Measurements from ENCODE around the gene NEK10. TPM values are rescaled to one million over a fixed set of nuclear protein-coding genes. Genes with fewer than 3 reads are reported as not detected.

The NEK10 gene
- polyA plus RNA-seq, 2 donors, result 0.26 to 0.55 TPM

- Histone ChIP-seq H3K27me3 (ENCODE audit: control insufficient read depth in 1 of 2, insufficient read depth in 2 of 2, low read length in 2 of 2) (no peaks in the 10 kb centered on the region), H3K9me3 (ENCODE audit: control insufficient read depth in 2 of 2, insufficient read depth in 1 of 2, low read depth in 1 of 2, low read length in 1 of 2) (no peaks in the 10 kb centered on the region), H3K27ac (ENCODE audit: low read depth in 2 of 2, low read length in 1 of 2) (no peak overlapping the region), H3K4me1 (ENCODE audit: control insufficient read depth in 2 of 2, insufficient read depth in 2 of 2, low read length in 1 of 2) (no peaks in the 10 kb centered on the region), H3K36me3 (ENCODE audit: control insufficient read depth in 2 of 2, insufficient read depth in 2 of 2, low read length in 1 of 2) (no peaks in the 10 kb centered on the region), H3K4me3 (ENCODE audit: low read depth in 1 of 2, low read length in 2 of 2) (no peak overlapping the region)
- WGBS, 2 donors, result 72 to 77% methylated on average over 1 of the region's 1 CpG
Observed at GRCh38 chr3:27130796-27131195, 238.4 kb downstream of the NEK10 start.

GRCh38 chr3:27127879-27128278 lies 241.3 kb downstream of the NEK10 start:
- no peaks in the 10 kb centered on the region for H3K27me3 ChIP-seq (ENCODE audit: control insufficient read depth in 1 of 2, insufficient read depth in 2 of 2, low read length in 2 of 2)
- WGBS, 2 donors, result 75 to 80% methylated on average over 3 of the region's 3 CpGs
- H3K9me3 ChIP-seq (ENCODE audit: control insufficient read depth in 2 of 2, insufficient read depth in 1 of 2, low read depth in 1 of 2, low read length in 1 of 2), result no peaks in the 10 kb centered on the region
- H3K4me3 ChIP-seq (ENCODE audit: low read depth in 1 of 2, low read length in 2 of 2), result no peak overlapping the region
- H3K36me3 ChIP-seq (ENCODE audit: control insufficient read depth in 2 of 2, insufficient read depth in 2 of 2, low read length in 1 of 2), result no peaks in the 10 kb centered on the region
- no peaks in the 10 kb centered on the region for H3K4me1 ChIP-seq (ENCODE audit: control insufficient read depth in 2 of 2, insufficient read depth in 2 of 2, low read length in 1 of 2)
- no peak overlapping the region for H3K27ac ChIP-seq (ENCODE audit: low read depth in 2 of 2, low read length in 1 of 2)

- 67 to 71% methylated on average over 2 of the region's 2 CpGs for WGBS, 2 donors
- Histone ChIP-seq H3K27ac (ENCODE audit: low read depth in 2 of 2, low read length in 1 of 2) (no peak overlapping the region), H3K4me3 (ENCODE audit: low read depth in 1 of 2, low read length in 2 of 2) (no peak overlapping the region), H3K9me3 (ENCODE audit: control insufficient read depth in 2 of 2, insufficient read depth in 1 of 2, low read depth in 1 of 2, low read length in 1 of 2) (no peaks in the 10 kb centered on the region), H3K4me1 (ENCODE audit: control insufficient read depth in 2 of 2, insufficient read depth in 2 of 2, low read length in 1 of 2) (no peaks in the 10 kb centered on the region), H3K27me3 (ENCODE audit: control insufficient read depth in 1 of 2, insufficient read depth in 2 of 2, low read length in 2 of 2) (no peaks in the 10 kb centered on the region), H3K36me3 (ENCODE audit: control insufficient read depth in 2 of 2, insufficient read depth in 2 of 2, low read length in 1 of 2) (no peaks in the 10 kb centered on the region)
Observed at GRCh38 chr3:27127195-27127594, 242.0 kb downstream of the NEK10 start.

GRCh38 chr3:27125821-27126501 lies 243.2 kb downstream of the NEK10 start:
- no peaks in the 10 kb centered on the region for H3K27me3 ChIP-seq (ENCODE audit: control insufficient read depth in 1 of 2, insufficient read depth in 2 of 2, low read length in 2 of 2)
- H3K4me1 ChIP-seq (ENCODE audit: control insufficient read depth in 2 of 2, insufficient read depth in 2 of 2, low read length in 1 of 2), result no peaks in the 10 kb centered on the region
- no peak overlapping the region for H3K27ac ChIP-seq (ENCODE audit: low read depth in 2 of 2, low read length in 1 of 2)
- H3K4me3 ChIP-seq (ENCODE audit: low read depth in 1 of 2, low read length in 2 of 2), result no peak overlapping the region
- 63 to 69% methylated on average over 3 of the region's 3 CpGs for WGBS, 2 donors
- no peaks in the 10 kb centered on the region for H3K9me3 ChIP-seq (ENCODE audit: control insufficient read depth in 2 of 2, insufficient read depth in 1 of 2, low read depth in 1 of 2, low read length in 1 of 2)
- no peaks in the 10 kb centered on the region for H3K36me3 ChIP-seq (ENCODE audit: control insufficient read depth in 2 of 2, insufficient read depth in 2 of 2, low read length in 1 of 2)

GRCh38 chr3:27119639-27120038 lies 249.5 kb downstream of the NEK10 start:
- H3K9me3 ChIP-seq (ENCODE audit: control insufficient read depth in 2 of 2, insufficient read depth in 1 of 2, low read depth in 1 of 2, low read length in 1 of 2), result no peaks in the 10 kb centered on the region
- WGBS, 2 donors, result 50 to 58% methylated on average over 3 of the region's 3 CpGs
- no peak overlapping the region for H3K27ac ChIP-seq (ENCODE audit: low read depth in 2 of 2, low read length in 1 of 2)
- H3K4me3 ChIP-seq (ENCODE audit: low read depth in 1 of 2, low read length in 2 of 2), result no peak overlapping the region
- H3K36me3 ChIP-seq (ENCODE audit: control insufficient read depth in 2 of 2, insufficient read depth in 2 of 2, low read length in 1 of 2), result no peaks in the 10 kb centered on the region
- H3K4me1 ChIP-seq (ENCODE audit: control insufficient read depth in 2 of 2, insufficient read depth in 2 of 2, low read length in 1 of 2), result no peaks in the 10 kb centered on the region
- H3K27me3 ChIP-seq (ENCODE audit: control insufficient read depth in 1 of 2, insufficient read depth in 2 of 2, low read length in 2 of 2), result no peaks in the 10 kb centered on the region

- H3K4me1 ChIP-seq (ENCODE audit: control insufficient read depth in 2 of 2, insufficient read depth in 2 of 2, low read length in 1 of 2), result no peaks in the 10 kb centered on the region
- H3K4me3 ChIP-seq (ENCODE audit: low read depth in 1 of 2, low read length in 2 of 2), result no peak overlapping the region
- no peak overlapping the region for H3K27ac ChIP-seq (ENCODE audit: low read depth in 2 of 2, low read length in 1 of 2)
- H3K36me3 ChIP-seq (ENCODE audit: control insufficient read depth in 2 of 2, insufficient read depth in 2 of 2, low read length in 1 of 2), result no peaks in the 10 kb centered on the region
- H3K9me3 ChIP-seq (ENCODE audit: control insufficient read depth in 2 of 2, insufficient read depth in 1 of 2, low read depth in 1 of 2, low read length in 1 of 2), result no peaks in the 10 kb centered on the region
- WGBS, 2 donors, result 91 to 94% methylated on average over 1 of the region's 1 CpG
- H3K27me3 ChIP-seq (ENCODE audit: control insufficient read depth in 1 of 2, insufficient read depth in 2 of 2, low read length in 2 of 2), result no peaks in the 10 kb centered on the region
Observed at GRCh38 chr3:27115352-27115751, 253.8 kb downstream of the NEK10 start.

- 76 to 88% methylated on average over 1 of the region's 1 CpG for WGBS, 2 donors
- Histone ChIP-seq H3K27ac (ENCODE audit: low read depth in 2 of 2, low read length in 1 of 2) (no peak overlapping the region), H3K9me3 (ENCODE audit: control insufficient read depth in 2 of 2, insufficient read depth in 1 of 2, low read depth in 1 of 2, low read length in 1 of 2) (no peaks in the 10 kb centered on the region), H3K36me3 (ENCODE audit: control insufficient read depth in 2 of 2, insufficient read depth in 2 of 2, low read length in 1 of 2) (no peaks in the 10 kb centered on the region), H3K4me3 (ENCODE audit: low read depth in 1 of 2, low read length in 2 of 2) (no peak overlapping the region), H3K4me1 (ENCODE audit: control insufficient read depth in 2 of 2, insufficient read depth in 2 of 2, low read length in 1 of 2) (no peaks in the 10 kb centered on the region), H3K27me3 (ENCODE audit: control insufficient read depth in 1 of 2, insufficient read depth in 2 of 2, low read length in 2 of 2) (no peaks in the 10 kb centered on the region)
Observed at GRCh38 chr3:27114684-27115083, 254.5 kb downstream of the NEK10 start.

GRCh38 chr3:27114129-27114528 lies 255.1 kb downstream of the NEK10 start:
- Histone ChIP-seq H3K27me3 (ENCODE audit: control insufficient read depth in 1 of 2, insufficient read depth in 2 of 2, low read length in 2 of 2) (no peaks in the 10 kb centered on the region), H3K36me3 (ENCODE audit: control insufficient read depth in 2 of 2, insufficient read depth in 2 of 2, low read length in 1 of 2) (no peaks in the 10 kb centered on the region), H3K4me3 (ENCODE audit: low read depth in 1 of 2, low read length in 2 of 2) (no peak overlapping the region), H3K9me3 (ENCODE audit: control insufficient read depth in 2 of 2, insufficient read depth in 1 of 2, low read depth in 1 of 2, low read length in 1 of 2) (no peaks in the 10 kb centered on the region), H3K27ac (ENCODE audit: low read depth in 2 of 2, low read length in 1 of 2) (no peak overlapping the region), H3K4me1 (ENCODE audit: control insufficient read depth in 2 of 2, insufficient read depth in 2 of 2, low read length in 1 of 2) (no peaks in the 10 kb centered on the region)
- WGBS, 2 donors, result 68 to 83% methylated on average over 2 of the region's 2 CpGs

GRCh38 chr3:27110020-27110419 lies 259.2 kb downstream of the NEK10 start:
- Histone ChIP-seq H3K36me3 (ENCODE audit: control insufficient read depth in 2 of 2, insufficient read depth in 2 of 2, low read length in 1 of 2) (no peaks in the 10 kb centered on the region), H3K9me3 (ENCODE audit: control insufficient read depth in 2 of 2, insufficient read depth in 1 of 2, low read depth in 1 of 2, low read length in 1 of 2) (no peaks in the 10 kb centered on the region), H3K27ac (ENCODE audit: low read depth in 2 of 2, low read length in 1 of 2) (no peak overlapping the region), H3K27me3 (ENCODE audit: control insufficient read depth in 1 of 2, insufficient read depth in 2 of 2, low read length in 2 of 2) (no peaks in the 10 kb centered on the region), H3K4me1 (ENCODE audit: control insufficient read depth in 2 of 2, insufficient read depth in 2 of 2, low read length in 1 of 2) (no peaks in the 10 kb centered on the region), H3K4me3 (ENCODE audit: low read depth in 1 of 2, low read length in 2 of 2) (no peak overlapping the region)
- 79% methylated on average over 3 of the region's 3 CpGs for WGBS, 2 donors

GRCh38 chr3:27108322-27108721 lies 260.9 kb downstream of the NEK10 start:
- no peak overlapping the region for H3K4me3 ChIP-seq (ENCODE audit: low read depth in 1 of 2, low read length in 2 of 2)
- no peaks in the 10 kb centered on the region for H3K9me3 ChIP-seq (ENCODE audit: control insufficient read depth in 2 of 2, insufficient read depth in 1 of 2, low read depth in 1 of 2, low read length in 1 of 2)
- no peaks in the 10 kb centered on the region for H3K36me3 ChIP-seq (ENCODE audit: control insufficient read depth in 2 of 2, insufficient read depth in 2 of 2, low read length in 1 of 2)
- WGBS, 2 donors, result 93% methylated on average over 4 of the region's 4 CpGs
- H3K4me1 ChIP-seq (ENCODE audit: control insufficient read depth in 2 of 2, insufficient read depth in 2 of 2, low read length in 1 of 2), result no peaks in the 10 kb centered on the region
- no peak overlapping the region for H3K27ac ChIP-seq (ENCODE audit: low read depth in 2 of 2, low read length in 1 of 2)
- H3K27me3 ChIP-seq (ENCODE audit: control insufficient read depth in 1 of 2, insufficient read depth in 2 of 2, low read length in 2 of 2), result no peaks in the 10 kb centered on the region
